ENCODE results near the gene CISTR.

DNA sequence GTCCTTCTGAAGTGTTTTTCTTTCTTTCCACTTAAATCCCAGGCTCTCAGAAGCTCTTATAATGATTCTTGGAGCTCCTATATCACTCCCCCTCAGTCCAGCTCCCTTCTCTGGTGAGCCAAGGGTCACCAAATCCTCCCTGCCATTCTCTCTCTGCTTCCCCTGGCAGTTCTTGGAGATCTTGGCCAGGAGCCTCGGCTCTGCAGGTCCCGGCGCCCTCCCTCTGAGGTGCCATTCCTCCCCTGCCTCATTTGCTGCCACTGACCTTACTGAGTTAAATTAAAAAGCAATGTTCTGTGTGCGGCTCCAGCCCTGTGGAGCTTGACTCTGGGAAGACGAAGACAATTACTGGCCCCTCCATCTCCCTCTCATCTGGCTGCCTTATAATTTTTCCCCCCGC lies 7.0 kb downstream of the CISTR start:
- TF ChIP-seq, protein P1, sequence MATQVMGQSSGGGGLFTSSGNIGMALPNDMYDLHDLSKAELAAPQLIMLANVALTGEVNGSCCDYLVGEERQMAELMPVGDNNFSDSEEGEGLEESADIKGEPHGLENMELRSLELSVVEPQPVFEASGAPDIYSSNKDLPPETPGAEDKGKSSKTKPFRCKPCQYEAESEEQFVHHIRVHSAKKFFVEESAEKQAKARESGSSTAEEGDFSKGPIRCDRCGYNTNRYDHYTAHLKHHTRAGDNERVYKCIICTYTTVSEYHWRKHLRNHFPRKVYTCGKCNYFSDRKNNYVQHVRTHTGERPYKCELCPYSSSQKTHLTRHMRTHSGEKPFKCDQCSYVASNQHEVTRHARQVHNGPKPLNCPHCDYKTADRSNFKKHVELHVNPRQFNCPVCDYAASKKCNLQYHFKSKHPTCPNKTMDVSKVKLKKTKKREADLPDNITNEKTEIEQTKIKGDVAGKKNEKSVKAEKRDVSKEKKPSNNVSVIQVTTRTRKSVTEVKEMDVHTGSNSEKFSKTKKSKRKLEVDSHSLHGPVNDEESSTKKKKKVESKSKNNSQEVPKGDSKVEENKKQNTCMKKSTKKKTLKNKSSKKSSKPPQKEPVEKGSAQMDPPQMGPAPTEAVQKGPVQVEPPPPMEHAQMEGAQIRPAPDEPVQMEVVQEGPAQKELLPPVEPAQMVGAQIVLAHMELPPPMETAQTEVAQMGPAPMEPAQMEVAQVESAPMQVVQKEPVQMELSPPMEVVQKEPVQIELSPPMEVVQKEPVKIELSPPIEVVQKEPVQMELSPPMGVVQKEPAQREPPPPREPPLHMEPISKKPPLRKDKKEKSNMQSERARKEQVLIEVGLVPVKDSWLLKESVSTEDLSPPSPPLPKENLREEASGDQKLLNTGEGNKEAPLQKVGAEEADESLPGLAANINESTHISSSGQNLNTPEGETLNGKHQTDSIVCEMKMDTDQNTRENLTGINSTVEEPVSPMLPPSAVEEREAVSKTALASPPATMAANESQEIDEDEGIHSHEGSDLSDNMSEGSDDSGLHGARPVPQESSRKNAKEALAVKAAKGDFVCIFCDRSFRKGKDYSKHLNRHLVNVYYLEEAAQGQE (IDR thresholded peaks at IDR 0.05; ENCODE audit: borderline replicate concordance) = no peak
- TF ChIP-seq CTCF (IDR thresholded peaks at IDR 0.05; ENCODE audit: poor library complexity, severe bottlenecking) (no peak), POLR2AphosphoS5 (IDR thresholded peaks at IDR 0.05) (no peak), EP300 (conservative IDR thresholded peaks at IDR 0.05; ENCODE audit: poor library complexity, severe bottlenecking) (no peak), TAF1 (IDR thresholded peaks at IDR 0.05; ENCODE audit: low read depth) (no peak), EZH2 (IDR thresholded peaks at IDR 0.05; ENCODE audit: borderline replicate concordance, insufficient read depth, low read length, poor library complexity, severe bottlenecking) (no peak), SMC3 (conservative IDR thresholded peaks at IDR 0.05; ENCODE audit: poor library complexity) (no peak)

Data from neural cell (in vitro differentiated cells).